Keratinocyte (primary cell): ENCODE measurements around the gene HERC3. TPM values are rescaled to one million over a fixed set of nuclear protein-coding genes. Genes with fewer than 3 reads are reported as not detected.

Source experiments
- DNase-seq: peaks from one replicate; pipeline ENCODE4 v3.0.0-alpha.2; 2011; ENCODE audit warnings: low read depth, missing footprints, low spot score
- FAIRE-seq: peaks from 2 replicates; lab custom pipeline; 2011; peaks lifted over from hg19 to GRCh38; lab: Jason Lieb, UNC
- H2AFZ ChIP-seq: 2 replicates; pipeline ENCODE4 v1.6.0; 2012; ENCODE audit warnings: low read length, control low read depth, inconsistent platforms; ENCODE audit not compliant: control insufficient read depth
- H3K27ac ChIP-seq: 2 replicates; pipeline ENCODE4 v1.5.1; 2011; ENCODE audit warnings: low read length; ENCODE audit not compliant: control insufficient read depth, insufficient read depth
- H3K27me3 ChIP-seq: 3 replicates; pipeline ENCODE4 v1.6.0; 2011; ENCODE audit warnings: low read length; ENCODE audit not compliant: control insufficient read depth, insufficient read depth; ENCODE audit errors: extremely low read depth
- H3K36me3 ChIP-seq, 2 experiments: 2 replicates in 1 of 2; 3 replicates in 1 of 2; pipeline ENCODE4 v1.5.1; 2011; ENCODE audit warnings: low read length in 2 of 2, mild to moderate bottlenecking in 1 of 2; ENCODE audit not compliant: control insufficient read depth in 2 of 2, insufficient read depth in 2 of 2; ENCODE audit errors: extremely low read depth in 1 of 2
- H3K4me1 ChIP-seq: 3 replicates; pipeline ENCODE4 v1.5.1; 2011; ENCODE audit warnings: low read length; ENCODE audit not compliant: control insufficient read depth, insufficient read depth; ENCODE audit errors: extremely low read depth
- H3K4me2 ChIP-seq: 3 replicates; pipeline ENCODE4 v1.6.0; 2011; ENCODE audit warnings: low read depth, low read length; ENCODE audit not compliant: control insufficient read depth, insufficient read depth; ENCODE audit errors: extremely low read depth
- H3K4me3 ChIP-seq, 3 experiments: fragments of 200-600 bp in 1 of 3; sonication (generic) in 1 of 3; 2 replicates in 2 of 3; 3 replicates in 1 of 3; pipeline ENCODE4 v1.5.1; 2011 to 2016; ENCODE audit warnings: low read length in 3 of 3, mild to moderate bottlenecking in 3 of 3, control low read depth in 2 of 3, inconsistent platforms in 1 of 3, low read depth in 1 of 3, mixed read lengths in 1 of 3, mixed run types in 1 of 3, moderate library complexity in 1 of 3; ENCODE audit not compliant: control insufficient read depth in 2 of 3, insufficient read depth in 2 of 3; ENCODE audit errors: extremely low read depth in 1 of 3
- H3K79me2 ChIP-seq: 2 replicates; pipeline ENCODE4 v1.6.0; 2012; ENCODE audit warnings: low read length; ENCODE audit not compliant: control insufficient read depth, insufficient read depth
- H3K9ac ChIP-seq: 3 replicates; pipeline ENCODE4 v1.6.0; 2011; ENCODE audit warnings: low read length; ENCODE audit not compliant: control insufficient read depth, insufficient read depth; ENCODE audit errors: extremely low read depth
- H3K9me1 ChIP-seq: 3 replicates; pipeline ENCODE4 v1.6.0; 2011; ENCODE audit warnings: low read length; ENCODE audit not compliant: control insufficient read depth, insufficient read depth; ENCODE audit errors: extremely low read depth
- H3K9me3 ChIP-seq: 2 replicates; pipeline ENCODE4 v1.5.1; 2012; ENCODE audit warnings: low read depth, low read length; ENCODE audit not compliant: control insufficient read depth
- H4K20me1 ChIP-seq: 3 replicates; pipeline ENCODE4 v1.6.0; 2011; ENCODE audit warnings: low read length; ENCODE audit not compliant: control insufficient read depth, insufficient read depth; ENCODE audit errors: extremely low read depth
- CTCF ChIP-seq, 3 experiments: IDR thresholded peaks in 1 of 3; conservative IDR thresholded peaks in 1 of 3; optimal IDR thresholded peaks in 1 of 3; 2 replicates in 2 of 3; 3 replicates in 1 of 3; pipeline versions ENCODE3 to v1.5.1; 2011; ENCODE audit warnings: low read length in 3 of 3, mild to moderate bottlenecking in 3 of 3, moderate library complexity in 2 of 3, control low read depth in 1 of 3, inconsistent platforms in 1 of 3; ENCODE audit not compliant: insufficient read depth in 2 of 3; ENCODE audit errors: extremely low read depth in 1 of 3
- EZH2 ChIP-seq: IDR thresholded peaks from one replicate; pipeline ENCODE4 v1.6.1; 2012; ENCODE audit warnings: inconsistent platforms, mild to moderate bottlenecking, low read length, moderate library complexity
- dilution Hi-C: fragments of 300-500 bp; cut with MboI; formaldehyde crosslinking; loops from one replicate; pipeline ENCODE4 v1.7.0; 2020; ENCODE audit warnings: low sequenced_read_pairs; ENCODE audit not compliant: extremely low pct_ligation_motif_present
- polyA plus RNA-seq, 5 experiments: library from polyadenylated mRNA; depleted of rRNA in 3 of 5; stranded (reverse) in 3 of 5; stranded (forward) in 1 of 5; unstranded in 1 of 5; fragments of >200 nt; gene quantifications; 1 replicate in 1 of 5; 2 replicates in 3 of 5; 3 replicates in 1 of 5; pipeline versions ENCODE4 v1.2.1 to v1.2.3, GENCODE V29; 2011 to 2012; ENCODE audit warnings: missing spikeins in 2 of 5, low read depth in 1 of 5, low replicate concordance in 1 of 5

HERC3 gene
- polyA plus RNA-seq, 1 donor (not counting 4 experiments of a cell fraction or from before 2014, with no cell fraction given), result 26.3 TPM

DNA sequence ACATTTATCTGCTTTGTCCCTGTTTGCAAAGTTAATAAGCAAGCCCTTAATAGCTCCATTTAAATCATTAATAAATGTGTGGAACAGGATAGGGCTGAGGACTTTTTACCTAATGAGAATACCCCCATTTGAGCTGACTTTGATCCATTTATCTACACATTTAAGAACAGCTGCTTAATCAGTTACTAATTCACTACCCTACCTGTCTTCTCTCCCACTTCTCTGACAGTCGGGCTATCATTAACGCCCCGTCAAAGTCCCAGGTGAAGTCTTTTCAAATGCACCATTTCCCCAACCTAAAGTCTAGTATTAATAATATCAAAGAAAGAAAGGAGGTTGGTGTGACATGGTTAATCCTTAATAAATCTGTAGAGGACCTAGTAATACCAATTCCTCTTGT is 162.5 kb downstream of the HERC3 start:
- DNase-seq (no peak), FAIRE-seq (no peak)
- Histone ChIP-seq H3K36me3 (no peaks in the 10 kb centered on the region), H3K9me3 (no peaks in the 10 kb centered on the region), H3K27ac (no peak overlapping the region), H3K4me2 (no peak overlapping the region), H3K79me2 (no peaks in the 10 kb centered on the region), H3K4me1 (no peaks in the 10 kb centered on the region), H3K27me3 (no peaks in the 10 kb centered on the region), H3K9ac (no peak overlapping the region), H3K9me1 (no peaks in the 10 kb centered on the region), H2AFZ (no peak overlapping the region), H4K20me1 (no peaks in the 10 kb centered on the region), H3K4me3 (no peak overlapping the region)
- TF ChIP-seq EZH2 (no peak), CTCF (optimal IDR thresholded peaks at IDR 0.05 in 1 of 3, IDR thresholded peaks at IDR 0.05 in 1 of 3, conservative IDR thresholded peaks at IDR 0.05 in 1 of 3; ENCODE audit: extremely low read depth in 1 of 3, insufficient read depth in 2 of 3, low read length in 3 of 3) (no peak)
- dilution Hi-C loops, result no loop called here

DNA sequence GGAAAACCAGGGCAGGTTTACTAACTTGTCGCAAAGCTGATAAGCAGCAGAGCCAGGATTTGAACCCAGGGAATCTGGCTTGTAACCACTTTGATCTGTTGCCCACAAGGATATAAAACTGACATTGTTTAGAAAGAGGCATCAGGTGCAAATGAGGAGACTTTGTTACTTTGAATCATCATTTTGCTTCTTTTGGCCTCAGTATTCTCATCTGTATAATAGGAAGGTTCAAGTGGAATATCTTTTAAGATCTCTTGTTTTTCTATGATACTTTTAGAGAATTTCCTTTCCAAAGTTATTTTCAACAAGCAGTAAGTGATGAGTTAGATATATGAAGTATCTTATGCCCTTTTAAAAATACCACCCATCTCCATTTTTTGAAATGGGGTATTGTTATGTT is 163.2 kb downstream of the HERC3 start:
- Histone ChIP-seq H3K9me1 (no peaks in the 10 kb centered on the region), H3K4me3 (no peak overlapping the region), H3K4me2 (no peak overlapping the region), H3K27me3 (no peaks in the 10 kb centered on the region), H3K9ac (no peak overlapping the region), H3K36me3 (no peaks in the 10 kb centered on the region), H4K20me1 (no peaks in the 10 kb centered on the region), H3K27ac (no peak overlapping the region), H2AFZ (no peak overlapping the region), H3K9me3 (no peaks in the 10 kb centered on the region), H3K79me2 (no peaks in the 10 kb centered on the region), H3K4me1 (no peaks in the 10 kb centered on the region)
- dilution Hi-C loops, result no loop called here
- TF ChIP-seq CTCF (optimal IDR thresholded peaks at IDR 0.05 in 1 of 3, IDR thresholded peaks at IDR 0.05 in 1 of 3, conservative IDR thresholded peaks at IDR 0.05 in 1 of 3; ENCODE audit: extremely low read depth in 1 of 3, insufficient read depth in 2 of 3, low read length in 3 of 3) (no peak), EZH2 (no peak)
- FAIRE-seq (no peak), DNase-seq (no peak)
